ENCODE measurements around the gene CBFB. TPM values are rescaled to one million over a fixed set of nuclear protein-coding genes. Genes with fewer than 3 reads are reported as not detected.

The CBFB gene
- 100 to 1,000 TPM; 111 to 114 TPM for total RNA-seq

GRCh38 chr16:67028696-67029253 is at the start of gene CBFB:
TSS of gene CBFB (plus strand) at chr16:67029149. CDS start at chr16:67029408, 259 bp downstream.
- Mint-ChIP-seq H3K4me1 (ENCODE audit: low read depth) (peaks cover 54% of the 10 kb centered on the region), H3K9me3 (no peaks in the 10 kb centered on the region), H3K4me3 (peak within 1 kb of the TSS; percentile 86), H3K27me3 (no peaks in the 10 kb centered on the region), H3K27ac (peak within 1 kb of the TSS; percentile 95), H3K36me3 (ENCODE audit: low read depth) (peaks cover 34% of the 10 kb centered on the region)
- intact Hi-C loops (cut with micrococcal nuclease): no loop called here
- ChIA-PET CTCF (interaction anchor here (0.9 to 8.4 kb wide), 8 partner anchors 12 to 126 kb away, joined by 3 to 127 read pairs (median 6); no protein-coding TSS in a partner anchor), POLR2A (interaction anchor here (0.7 to 6.0 kb wide), 15 partner anchors 9 to 158 kb away, joined by 3 to 52 read pairs (median 5); no protein-coding TSS in a partner anchor)
- DNase-seq (peak; percentile 92), ATAC-seq (peak; percentile 92)
- no peak for TF ChIP-seq CTCF (IDR thresholded peaks at IDR 0.05)

GRCh38 chr16:66983033-66983432 is 45.9 kb upstream of the CBFB start:
- ATAC-seq: no peak
- Mint-ChIP-seq H3K4me1 (ENCODE audit: low read depth) (peaks cover 59% of the 10 kb centered on the region), H3K27ac (peak overlapping the region; percentile 99), H3K27me3 (no peaks in the 10 kb centered on the region), H3K4me3 (no peak overlapping the region), H3K9me3 (no peaks in the 10 kb centered on the region), H3K36me3 (ENCODE audit: low read depth) (peaks cover 8% of the 10 kb centered on the region)
- ChIA-PET POLR2A (interaction anchor here (0.7 to 1.9 kb wide), 6 partner anchors 16 to 103 kb away, joined by 3 to 7 read pairs (median 4); partner anchors contain the start of gene PDP2), CTCF (interaction anchor here (1.1 to 4.6 kb wide), 13 partner anchors 8 to 202 kb away, joined by 3 to 30 read pairs (median 6); partner anchors contain the start of gene CES3)
- intact Hi-C loops (cut with micrococcal nuclease): loop anchor here (5.0 kb wide), 1 partner anchor 34 kb away; no protein-coding TSS in a partner anchor
- DNase-seq: no peak
- no peak for TF ChIP-seq CTCF (IDR thresholded peaks at IDR 0.05)

GRCh38 chr16:66984892-66985311 is 44.0 kb upstream of the CBFB start:
- intact Hi-C loops (cut with micrococcal nuclease): loop anchor here (5.0 kb wide), 1 partner anchor 32 kb away; no protein-coding TSS in a partner anchor
- no peak for TF ChIP-seq CTCF (IDR thresholded peaks at IDR 0.05)
- peak overlapping the region; percentile 99 for H3K27ac Mint-ChIP-seq
- ChIA-PET POLR2A (interaction anchor here (1.0 to 1.4 kb wide), 4 partner anchors 10 to 175 kb away, joined by 3 to 12 read pairs (median 4); partner anchors contain the start of genes FBXL8 and TRADD), CTCF (interaction anchor here (0.7 to 4.6 kb wide), 8 partner anchors 10 to 170 kb away, joined by 3 to 30 read pairs (median 4); partner anchors contain the start of gene NAE1)
- ATAC-seq (peak; percentile 84), DNase-seq (peak; percentile 93)
- no peaks in the 10 kb centered on the region for H3K9me3 Mint-ChIP-seq
- peak overlapping the region; percentile 4 for H3K4me3 Mint-ChIP-seq
- H3K4me1 Mint-ChIP-seq (ENCODE audit: low read depth): peaks cover 50% of the 10 kb centered on the region
- H3K36me3 Mint-ChIP-seq (ENCODE audit: low read depth): peaks cover 8% of the 10 kb centered on the region
- no peaks in the 10 kb centered on the region for H3K27me3 Mint-ChIP-seq

- Mint-ChIP-seq H3K4me3 (no peak overlapping the region), H3K27me3 (no peaks in the 10 kb centered on the region), H3K9me3 (no peaks in the 10 kb centered on the region), H3K27ac (peak overlapping the region; percentile 71), H3K36me3 (ENCODE audit: low read depth) (peaks cover 8% of the 10 kb centered on the region), H3K4me1 (ENCODE audit: low read depth) (peaks cover 43% of the 10 kb centered on the region)
- TF ChIP-seq CTCF (IDR thresholded peaks at IDR 0.05): no peak
- intact Hi-C loops (cut with micrococcal nuclease): no loop called here
- ChIA-PET POLR2A (no interaction called here), CTCF (interaction anchor here (1.3 to 4.6 kb wide), 4 partner anchors 27 to 171 kb away, joined by 3 to 30 read pairs (median 10); partner anchors contain the start of gene NAE1)
- no peak for ATAC-seq
- no peak for DNase-seq
Measured at GRCh38 chr16:66986559-66986958, 42.4 kb upstream of the CBFB start.

Data from activated CD8-positive, alpha-beta T cell treated with anti-CD3 and anti-CD28 coated beads for 36 hours (primary cell).